Adipocyte (in vitro differentiated cells): ENCODE measurements around the gene DHX16.

Source experiments
- DNase-seq: peaks from one replicate; pipeline ENCODE4 v3.0.0-alpha.2; 2015; ENCODE audit warnings: low read depth
- H3K27me3 ChIP-seq: replicated peaks from 2 replicates; pipeline ENCODE4 v1.7.0; 2013; ENCODE audit warnings: mild to moderate bottlenecking, low read length, moderate library complexity; ENCODE audit not compliant: control insufficient read depth, insufficient read depth
- H3K36me3 ChIP-seq: 2 replicates; pipeline ENCODE4 v1.7.0; 2013; ENCODE audit warnings: low read length, mild to moderate bottlenecking, moderate library complexity; ENCODE audit not compliant: control insufficient read depth, insufficient read depth, severe bottlenecking
- H3K4me1 ChIP-seq: 2 replicates; pipeline ENCODE4 v1.7.0; 2013; ENCODE audit warnings: mild to moderate bottlenecking, low read length, moderate library complexity; ENCODE audit not compliant: control insufficient read depth, insufficient read depth
- H3K4me3 ChIP-seq: 2 replicates; pipeline ENCODE4 v1.7.0; 2013; ENCODE audit warnings: mild to moderate bottlenecking, low read length, moderate library complexity
- H3K9ac ChIP-seq: 2 replicates; pipeline ENCODE4 v1.7.0; 2013; ENCODE audit warnings: mild to moderate bottlenecking, low read length, moderate library complexity
- H3K9me3 ChIP-seq: 2 replicates; pipeline ENCODE4 v1.7.0; 2013; ENCODE audit warnings: mild to moderate bottlenecking, low read length, moderate library complexity; ENCODE audit not compliant: control insufficient read depth

DHX16 gene

DNA sequence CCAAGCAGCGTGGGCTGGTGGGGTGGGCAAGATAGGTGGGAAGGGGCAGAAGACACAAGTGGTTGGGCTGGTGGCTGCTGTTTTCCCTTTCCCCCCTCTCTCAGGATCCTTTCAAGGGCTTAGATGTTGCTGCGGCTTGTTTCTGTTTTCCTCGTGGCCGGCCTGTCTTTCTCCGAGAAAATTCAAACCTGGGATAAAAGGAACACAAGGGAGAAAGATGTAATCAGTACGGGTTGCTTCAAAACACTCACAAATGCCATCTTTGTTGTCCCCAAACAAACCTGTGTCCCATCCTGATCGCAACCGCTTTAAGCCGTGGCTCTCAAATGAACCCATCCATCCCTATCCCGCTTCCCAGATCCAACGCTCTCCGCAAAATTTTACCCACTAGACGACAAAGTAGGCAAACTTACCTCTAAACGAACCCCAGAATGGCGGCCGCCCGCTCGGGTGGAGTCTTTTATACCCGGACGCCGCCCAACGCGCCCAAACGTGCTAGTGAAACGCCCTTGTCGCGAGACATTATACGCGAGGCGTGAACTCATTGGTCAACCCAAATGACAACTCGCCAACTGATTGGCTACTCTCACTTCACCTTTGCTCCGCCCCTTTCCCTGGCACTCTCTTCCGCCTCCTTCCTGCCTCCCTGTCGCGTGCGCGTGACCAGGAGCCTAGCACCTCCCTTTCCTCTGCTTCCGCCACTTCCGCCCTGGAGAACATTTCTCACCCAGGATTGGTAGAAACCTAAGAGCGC, 55.8 kb downstream of the DHX16 start, which contains the start of gene PPP1R10:
Gene PPP1R10, minus strand, starts transcription at position 433 of the 754 bp plus-strand sequence. CDS start 7,299 bp downstream, outside the sequence.
- H3K9ac ChIP-seq: peak within 1 kb of the TSS; percentile 98
- H3K36me3 ChIP-seq: peaks cover 36% of the 10 kb centered on the region
- no peaks in the 10 kb centered on the region for H3K27me3 ChIP-seq
- peak; percentile 100 for DNase-seq
- H3K4me1 ChIP-seq: peaks cover 35% of the 10 kb centered on the region
- H3K9me3 ChIP-seq: no peaks in the 10 kb centered on the region
- peak within 1 kb of the TSS; percentile 95 for H3K4me3 ChIP-seq

DNA sequence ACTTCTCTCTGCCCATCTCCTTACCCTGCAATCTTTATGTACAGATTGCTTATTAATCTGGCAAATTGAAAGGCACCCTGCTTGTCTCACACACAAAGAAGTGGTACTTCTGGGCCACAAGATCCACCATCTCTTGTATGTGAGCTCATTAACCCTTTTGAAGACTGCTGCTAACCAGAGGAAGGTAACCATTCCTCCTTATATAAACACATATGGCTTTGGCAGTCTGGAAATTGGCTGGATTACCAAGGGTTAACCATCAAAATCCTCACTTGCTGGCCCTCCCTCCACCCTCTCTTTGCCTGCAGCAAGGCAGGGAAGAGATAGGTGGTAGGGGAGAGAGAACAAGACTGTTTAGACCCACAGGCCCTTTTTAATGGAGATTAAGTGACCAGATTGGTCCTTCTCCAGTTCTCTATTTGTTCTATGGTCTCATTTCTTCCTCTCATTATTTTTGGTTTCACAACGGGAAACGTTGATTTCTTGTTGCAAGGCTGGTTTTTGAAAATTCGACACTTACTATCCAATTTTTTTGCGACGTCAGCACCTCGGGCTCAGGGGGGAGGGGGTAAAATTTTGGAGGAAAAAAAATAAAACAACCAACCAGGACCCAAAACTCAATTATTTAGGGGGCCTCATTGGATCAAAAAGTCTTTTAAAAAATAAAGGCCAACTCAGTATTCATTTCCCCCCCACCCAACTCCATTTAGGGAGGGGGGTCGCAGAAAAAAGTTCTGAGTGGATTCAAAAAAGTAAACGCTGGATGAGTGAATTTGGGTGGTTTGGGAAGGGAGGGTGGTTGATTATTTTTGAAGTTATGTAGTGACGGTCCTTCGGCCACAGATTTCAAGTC, 56.6 kb downstream of the DHX16 start:
- Histone ChIP-seq H3K4me3 (peak overlapping the region; percentile 87), H3K4me1 (peaks cover 40% of the 10 kb centered on the region), H3K9me3 (no peaks in the 10 kb centered on the region), H3K9ac (peak overlapping the region; percentile 98), H3K27me3 (no peaks in the 10 kb centered on the region), H3K36me3 (peaks cover 30% of the 10 kb centered on the region)
- DNase-seq: peak; percentile 52

DNA sequence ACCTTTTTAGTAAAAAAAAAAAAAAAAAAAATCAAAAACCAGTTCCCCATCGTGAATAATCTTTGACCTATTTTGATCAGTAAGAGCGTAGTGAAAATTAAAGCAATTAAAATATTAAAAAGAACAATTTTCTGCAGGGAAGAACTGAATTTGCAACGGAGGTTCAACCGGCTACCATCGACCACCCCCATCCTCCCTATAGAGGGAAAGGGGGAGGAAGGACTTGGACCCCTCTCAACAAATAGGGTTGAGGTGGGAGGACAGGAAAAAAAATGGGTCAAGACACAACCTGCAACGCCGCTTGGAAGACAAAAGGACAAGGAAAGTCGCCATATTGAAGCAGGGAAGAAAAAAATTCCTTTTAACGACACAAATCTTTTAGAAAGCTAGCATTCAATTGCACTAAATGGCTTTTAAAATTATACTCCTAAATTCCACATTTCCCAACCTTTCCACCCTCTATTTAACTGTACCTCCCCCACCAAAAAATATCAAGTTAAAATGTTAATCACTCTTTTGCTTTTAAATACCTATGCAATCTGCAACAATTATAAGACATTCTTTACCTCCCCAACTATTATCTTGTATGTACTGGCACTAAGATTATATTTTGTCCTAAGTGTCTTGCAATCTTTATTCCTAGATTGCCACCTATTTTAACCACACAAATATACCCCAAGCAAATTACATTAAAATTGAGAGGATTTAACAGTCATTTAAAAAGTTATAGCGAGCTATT, 57.4 kb downstream of the DHX16 start:
- Histone ChIP-seq H3K4me1 (peaks cover 40% of the 10 kb centered on the region), H3K4me3 (peak overlapping the region; percentile 87), H3K27me3 (no peaks in the 10 kb centered on the region), H3K36me3 (peaks cover 24% of the 10 kb centered on the region), H3K9ac (peak overlapping the region; percentile 98), H3K9me3 (no peaks in the 10 kb centered on the region)
- peak; percentile 83 for DNase-seq

DNA sequence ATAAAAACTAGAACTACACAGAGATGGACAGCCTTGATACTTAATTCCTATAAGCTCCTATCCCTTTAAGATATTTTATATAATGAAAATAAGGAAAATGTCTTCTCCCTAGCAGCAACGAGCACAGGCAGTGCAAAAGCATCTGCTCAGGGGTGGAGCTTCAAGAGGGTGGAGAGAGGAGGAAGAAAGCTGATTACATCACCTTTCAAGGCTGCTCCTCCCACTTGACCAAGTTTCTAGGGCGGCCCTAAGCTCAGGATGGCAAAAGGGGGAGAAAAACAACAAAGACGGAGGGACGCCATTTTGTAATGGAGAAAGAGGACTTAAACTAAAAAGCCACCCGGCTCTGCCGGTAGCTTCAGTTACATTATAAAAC, 58.0 kb downstream of the DHX16 start:
- H3K27me3 ChIP-seq: no peaks in the 10 kb centered on the region
- H3K9me3 ChIP-seq: no peaks in the 10 kb centered on the region
- peak overlapping the region; percentile 98 for H3K9ac ChIP-seq
- peak overlapping the region; percentile 87 for H3K4me3 ChIP-seq
- peak; percentile 97 for DNase-seq
- H3K36me3 ChIP-seq: peaks cover 21% of the 10 kb centered on the region
- H3K4me1 ChIP-seq: peaks cover 43% of the 10 kb centered on the region

DNA sequence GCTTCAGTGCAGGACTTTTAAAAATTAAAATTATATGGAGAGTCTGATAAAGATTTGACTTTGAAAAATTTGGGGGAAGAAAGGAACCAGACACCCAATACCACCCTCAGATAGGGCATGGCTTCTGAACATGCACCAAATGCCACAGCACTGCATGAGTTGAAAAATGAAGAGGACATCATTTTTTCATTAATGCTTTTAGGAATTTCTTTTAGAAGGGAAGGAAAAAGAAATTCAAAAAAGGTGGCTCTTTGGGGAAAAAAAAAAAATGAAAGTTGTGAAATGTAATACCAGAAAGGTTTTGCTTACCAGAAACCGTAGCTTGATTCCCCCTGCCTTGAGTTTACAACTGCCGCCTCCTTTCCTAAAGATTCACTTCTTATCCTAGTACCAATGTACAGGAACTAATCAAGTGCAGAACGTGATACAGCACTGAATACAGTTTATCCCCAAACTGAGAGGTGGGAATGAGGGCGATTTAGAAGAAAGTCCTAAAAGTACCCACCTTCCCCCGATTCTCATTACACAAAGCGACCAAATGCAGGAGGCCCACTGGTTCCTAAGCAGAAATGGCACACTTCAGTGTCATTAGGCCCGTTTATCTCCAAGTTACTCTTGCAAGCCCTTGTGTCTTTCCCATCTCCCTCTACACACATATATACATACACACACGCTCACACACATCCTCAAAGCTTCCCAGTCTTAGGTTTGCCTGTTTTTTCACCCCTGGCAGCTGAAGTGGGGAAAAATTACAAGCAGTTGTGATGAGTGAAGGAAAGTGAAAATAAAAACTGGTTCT, 58.6 kb downstream of the DHX16 start:
- H3K9ac ChIP-seq: peak overlapping the region; percentile 98
- no peaks in the 10 kb centered on the region for H3K27me3 ChIP-seq
- H3K4me1 ChIP-seq: peaks cover 49% of the 10 kb centered on the region
- peak overlapping the region; percentile 87 for H3K4me3 ChIP-seq
- H3K36me3 ChIP-seq: peaks cover 20% of the 10 kb centered on the region
- no peaks in the 10 kb centered on the region for H3K9me3 ChIP-seq
- DNase-seq: peak; percentile 44

DNA sequence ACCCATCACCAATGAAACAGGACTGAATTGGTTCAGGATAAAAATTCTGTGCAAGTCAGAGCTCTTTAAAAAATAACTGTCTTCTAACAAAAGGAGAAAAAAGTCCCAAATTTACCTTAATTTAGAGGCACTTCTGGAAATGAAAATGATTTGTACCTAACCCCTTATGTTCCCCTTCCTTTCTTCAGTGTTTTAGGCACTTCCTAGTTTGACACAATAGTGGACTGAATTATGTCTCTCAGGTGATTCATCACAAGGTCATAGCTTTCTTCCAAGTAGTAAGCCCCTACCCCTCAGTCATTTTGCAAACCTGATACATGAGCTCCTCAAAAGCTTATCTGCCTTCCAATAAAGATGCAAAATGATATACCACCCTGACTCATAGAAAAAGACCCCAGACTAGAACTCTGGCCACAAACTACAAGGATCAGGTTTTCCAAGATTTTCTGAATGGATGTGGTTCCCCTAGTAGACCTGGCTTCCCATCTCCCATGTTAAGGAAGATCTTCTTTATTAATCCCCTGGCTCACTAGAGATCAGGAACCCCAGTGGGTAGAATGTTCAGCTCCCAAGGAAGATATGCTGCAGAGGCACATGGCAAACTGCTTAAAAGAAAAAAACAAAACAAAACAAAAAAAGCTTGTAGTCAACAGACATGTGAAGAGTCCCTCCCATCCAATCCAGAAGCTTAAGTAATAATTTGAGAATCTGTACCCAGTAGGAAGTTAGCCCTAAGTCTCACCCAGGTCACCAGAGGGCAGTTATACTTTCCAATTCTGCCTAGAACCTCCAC, 59.4 kb downstream of the DHX16 start:
- DNase-seq: peak; percentile 37
- Histone ChIP-seq H3K36me3 (peaks cover 27% of the 10 kb centered on the region), H3K9ac (peak overlapping the region; percentile 98), H3K9me3 (no peaks in the 10 kb centered on the region), H3K4me1 (peaks cover 46% of the 10 kb centered on the region), H3K27me3 (no peaks in the 10 kb centered on the region), H3K4me3 (peak overlapping the region; percentile 87)

DNA sequence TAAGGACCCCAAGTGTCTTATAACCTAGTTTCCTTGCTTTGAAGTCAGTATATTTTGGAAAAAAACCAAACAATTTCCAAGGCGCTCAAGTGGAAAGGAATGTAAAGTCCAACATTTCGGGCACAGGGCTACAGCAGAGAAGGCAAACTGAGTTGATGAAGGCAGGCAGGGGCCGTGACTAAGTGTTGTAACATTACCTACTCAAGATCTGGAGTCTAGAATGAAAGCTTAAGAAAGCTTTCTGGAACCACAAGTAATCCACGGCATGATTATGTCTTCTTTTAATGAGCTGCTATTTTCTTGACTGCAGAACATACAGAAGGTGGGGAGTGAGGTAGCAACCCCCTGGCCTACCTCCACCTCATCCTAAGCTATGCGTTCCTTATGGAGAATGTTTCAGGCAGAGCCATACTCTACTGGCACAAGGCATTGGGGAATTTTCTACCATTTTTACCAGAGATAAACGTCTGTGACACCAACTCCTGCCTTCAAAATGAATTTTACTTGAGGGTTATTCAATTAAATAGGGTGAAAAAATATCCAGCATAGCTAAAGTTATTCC, 60.0 kb downstream of the DHX16 start:
- Histone ChIP-seq H3K9me3 (no peaks in the 10 kb centered on the region), H3K4me3 (no peak overlapping the region), H3K4me1 (peaks cover 45% of the 10 kb centered on the region), H3K27me3 (no peaks in the 10 kb centered on the region), H3K36me3 (peaks cover 32% of the 10 kb centered on the region), H3K9ac (peak overlapping the region; percentile 98)
- peak; percentile 69 for DNase-seq

DNA sequence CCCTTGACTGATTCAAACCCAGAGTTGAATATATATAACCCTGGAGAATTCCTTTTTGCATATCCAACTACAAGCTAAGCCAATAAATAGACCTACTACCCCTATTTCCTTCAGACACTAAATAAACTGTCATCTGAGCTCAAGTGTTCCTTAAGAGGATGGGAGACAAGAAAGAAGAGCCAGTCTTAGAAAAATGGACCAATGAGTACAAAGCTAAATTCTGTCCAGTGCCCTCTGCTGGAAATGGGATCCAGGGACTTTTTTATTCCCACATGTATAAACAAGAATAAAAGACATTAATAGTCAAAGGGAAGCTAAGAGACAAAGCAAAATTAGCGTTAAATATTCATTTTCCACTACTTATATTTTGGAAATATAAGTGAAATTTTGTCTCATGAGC, 60.6 kb downstream of the DHX16 start:
- DNase-seq: peak; percentile 65
- Histone ChIP-seq H3K27me3 (no peaks in the 10 kb centered on the region), H3K4me1 (peaks cover 51% of the 10 kb centered on the region), H3K9ac (no peak overlapping the region), H3K4me3 (no peak overlapping the region), H3K9me3 (no peaks in the 10 kb centered on the region), H3K36me3 (peaks cover 38% of the 10 kb centered on the region)

DNA sequence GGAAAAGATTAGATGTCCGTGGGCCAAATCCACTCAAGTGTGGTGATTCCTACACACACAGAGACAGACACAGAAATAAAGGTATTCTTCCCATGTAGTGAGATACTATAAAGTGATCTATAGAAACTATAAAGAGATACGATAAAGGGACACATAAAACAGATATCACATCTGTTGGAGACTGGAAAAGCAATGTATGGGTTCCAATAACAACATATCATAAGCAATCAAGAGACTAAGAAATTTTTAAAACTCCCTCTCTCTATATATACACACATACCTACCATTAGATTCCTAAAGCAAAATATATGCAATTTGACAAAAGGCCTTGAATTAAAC, 61.0 kb downstream of the DHX16 start:
- H3K4me3 ChIP-seq: no peak overlapping the region
- H3K9me3 ChIP-seq: no peaks in the 10 kb centered on the region
- no peak for DNase-seq
- H3K9ac ChIP-seq: no peak overlapping the region
- no peaks in the 10 kb centered on the region for H3K27me3 ChIP-seq
- peaks cover 40% of the 10 kb centered on the region for H3K36me3 ChIP-seq
- peaks cover 54% of the 10 kb centered on the region for H3K4me1 ChIP-seq
